ENCODE measurements around the gene RUFY1. TPM values are rescaled to one million over a fixed set of nuclear protein-coding genes. Genes with fewer than 3 reads are reported as not detected.
"Not testable (repeated sequence)": the region's sequence is repeated elsewhere in the genome, so short reads cannot be mapped to it uniquely, and the experiment has no call there.

Gene RUFY1
- total RNA-seq, 4 donors from 2014 or later, result 37.7 to 98.5 (median 52.7) TPM

- WGBS, 2 donors (ENCODE audit: low coverage in 1 of 2), result 87 to 93% methylated on average over 5 to 15 of the region's 15 CpGs
- DNase-seq, result no peak
- Histone ChIP-seq H3K36me3 (no peaks in the 10 kb centered on the region), H3K27me3 (peaks cover 5% of the 10 kb centered on the region), H3K27ac (no peak overlapping the region), H3K4me3 (no peak overlapping the region), H3K9me3 (no peaks in the 10 kb centered on the region), H3K4me1 (no peaks in the 10 kb centered on the region)
- in situ Hi-C loops (cut with MboI; ENCODE audit: low pct_ligation_motif_present in 1 of 4, low pct_unique_long_range_greater_than_20kb in 1 of 4, low sequenced_read_pairs in 3 of 4) (no loop called here), intact Hi-C loops (cut with DNase I; ENCODE audit: low total_unique reads) (no loop called here)
- TF ChIP-seq EP300 (IDR thresholded peaks at IDR 0.05; ENCODE audit: low read depth), result no peak
- no peak for TF ChIP-seq POLR2AphosphoS5 (IDR thresholded peaks at IDR 0.05)
Measured at GRCh38 chr5:179512452-179513000, 37.8 kb upstream of the RUFY1 start.

GRCh38 chr5:179515501-179515900 lies 34.9 kb upstream of the RUFY1 start:
- H3K27me3 ChIP-seq; H3K36me3 ChIP-seq; H3K27ac ChIP-seq; H3K9me3 ChIP-seq; H3K4me3 ChIP-seq; H3K4me1 ChIP-seq; in situ Hi-C loops (cut with MboI; ENCODE audit: low pct_ligation_motif_present in 1 of 4, low pct_unique_long_range_greater_than_20kb in 1 of 4, low sequenced_read_pairs in 3 of 4); intact Hi-C loops (cut with DNase I; ENCODE audit: low total_unique reads); DNase-seq: not testable (repeated sequence)
- WGBS, 2 donors (ENCODE audit: low coverage in 1 of 2), result 63 to 80% methylated on average over 2 to 7 of the region's 7 CpGs

- Histone ChIP-seq H3K36me3 (no peaks in the 10 kb centered on the region), H3K4me1 (no peaks in the 10 kb centered on the region), H3K27ac (no peak overlapping the region), H3K9me3 (no peaks in the 10 kb centered on the region), H3K27me3 (peaks cover 5% of the 10 kb centered on the region), H3K4me3 (no peak overlapping the region)
- DNase-seq, result no peak
- intact Hi-C loops (cut with DNase I; ENCODE audit: low total_unique reads) (no loop called here), in situ Hi-C loops (cut with MboI; ENCODE audit: low pct_ligation_motif_present in 1 of 4, low pct_unique_long_range_greater_than_20kb in 1 of 4, low sequenced_read_pairs in 3 of 4) (no loop called here)
- TF ChIP-seq CTCF (IDR thresholded peaks at IDR 0.05) (no peak), EP300 (IDR thresholded peaks at IDR 0.05; ENCODE audit: low read depth) (no peak), POLR2AphosphoS5 (IDR thresholded peaks at IDR 0.05) (no peak), POLR2A (IDR thresholded peaks at IDR 0.05) (no peak)
- 74% methylated on average over 9 of the region's 9 CpGs; no CpG with 5 or more reads in 1 of the 2 donors for WGBS, 2 donors (ENCODE audit: low coverage in 1 of 2)
Measured at GRCh38 chr5:179516221-179516620, 34.1 kb upstream of the RUFY1 start.

- H3K27me3 ChIP-seq; H3K36me3 ChIP-seq; H3K27ac ChIP-seq; H3K4me3 ChIP-seq; H3K4me1 ChIP-seq; H3K9me3 ChIP-seq; DNase-seq; intact Hi-C loops (cut with DNase I; ENCODE audit: low total_unique reads); in situ Hi-C loops (cut with MboI; ENCODE audit: low pct_ligation_motif_present in 1 of 4, low pct_unique_long_range_greater_than_20kb in 1 of 4, low sequenced_read_pairs in 3 of 4): not testable (repeated sequence)
- 71% methylated on average over 4 of the region's 7 CpGs; no CpG with 5 or more reads in 1 of the 2 donors for WGBS, 2 donors (ENCODE audit: low coverage in 1 of 2)
Measured at GRCh38 chr5:179517746-179518145, 32.6 kb upstream of the RUFY1 start.

- in situ Hi-C loops (cut with MboI; ENCODE audit: low pct_ligation_motif_present in 1 of 4, low pct_unique_long_range_greater_than_20kb in 1 of 4, low sequenced_read_pairs in 3 of 4); H3K4me3 ChIP-seq; H3K4me1 ChIP-seq; intact Hi-C loops (cut with DNase I; ENCODE audit: low total_unique reads); DNase-seq; H3K27me3 ChIP-seq; H3K36me3 ChIP-seq; H3K27ac ChIP-seq; H3K9me3 ChIP-seq: not testable (repeated sequence)
- WGBS, 2 donors (ENCODE audit: low coverage in 1 of 2), result 40% methylated on average over 11 of the region's 17 CpGs; no CpG with 5 or more reads in 1 of the 2 donors
Measured at GRCh38 chr5:179518369-179518768, 32.0 kb upstream of the RUFY1 start.

- H3K27ac ChIP-seq; in situ Hi-C loops (cut with MboI; ENCODE audit: low pct_ligation_motif_present in 1 of 4, low pct_unique_long_range_greater_than_20kb in 1 of 4, low sequenced_read_pairs in 3 of 4); H3K27me3 ChIP-seq; H3K36me3 ChIP-seq; H3K4me1 ChIP-seq; DNase-seq; H3K9me3 ChIP-seq; H3K4me3 ChIP-seq; intact Hi-C loops (cut with DNase I; ENCODE audit: low total_unique reads): not testable (repeated sequence)
- 66% methylated on average over 15 of the region's 15 CpGs; no CpG with 5 or more reads in 1 of the 2 donors for WGBS, 2 donors (ENCODE audit: low coverage in 1 of 2)
Measured at GRCh38 chr5:179519416-179520070, 30.8 kb upstream of the RUFY1 start.

GRCh38 chr5:179522107-179522506 lies 28.2 kb upstream of the RUFY1 start:
- H3K27me3 ChIP-seq; DNase-seq; H3K9me3 ChIP-seq; H3K36me3 ChIP-seq; H3K27ac ChIP-seq; intact Hi-C loops (cut with DNase I; ENCODE audit: low total_unique reads); H3K4me3 ChIP-seq; in situ Hi-C loops (cut with MboI; ENCODE audit: low pct_ligation_motif_present in 1 of 4, low pct_unique_long_range_greater_than_20kb in 1 of 4, low sequenced_read_pairs in 3 of 4); H3K4me1 ChIP-seq: not testable (repeated sequence)
- WGBS, 2 donors (ENCODE audit: low coverage in 1 of 2), result 77 to 95% methylated on average over 2 to 4 of the region's 5 CpGs

All from transverse colon (tissue), 4 donors.